Stimulated activated memory B cell treated with anti-CD40 and anti-IgM and Interleukin-4, amounts not matched to agents 10 μg/mL and 1 μg/mL and 100 μg/mL, for 72 hours (primary cell): ENCODE measurements around the gene SEC14L2.

ENCODE experiments used
- ATAC-seq: fragments of 150-1000 bp; cut with Tn5 transposase; 2 replicates; pipeline ENCODE4 v1.10.0; 2021
- H3K27ac Mint-ChIP-seq: one replicate; pipeline ENCODE4 v1.8.0; 2022; ENCODE audit warnings: mild to moderate bottlenecking, mixed read lengths
- H3K27me3 Mint-ChIP-seq: one replicate; pipeline ENCODE4 v1.8.0; 2022; ENCODE audit warnings: mixed read lengths
- H3K36me3 Mint-ChIP-seq: one replicate; pipeline ENCODE4 v1.8.0; 2022; ENCODE audit warnings: mixed read lengths
- H3K4me1 Mint-ChIP-seq: one replicate; pipeline ENCODE4 v1.8.0; 2022; ENCODE audit warnings: mixed read lengths
- H3K4me3 Mint-ChIP-seq: one replicate; pipeline ENCODE4 v1.8.0; 2022; ENCODE audit warnings: mild to moderate bottlenecking, moderate library complexity, mixed read lengths
- H3K9me3 Mint-ChIP-seq: one replicate; pipeline ENCODE4 v1.8.0; 2022; ENCODE audit warnings: mixed read lengths

SEC14L2 gene

GRCh38 chr22:30370641-30371230, 26.1 kb upstream of the SEC14L2 start:
- H3K27me3 Mint-ChIP-seq: no peaks in the 10 kb centered on the region
- no peak overlapping the region for H3K4me3 Mint-ChIP-seq
- H3K9me3 Mint-ChIP-seq: no peaks in the 10 kb centered on the region
- no peak overlapping the region for H3K27ac Mint-ChIP-seq
- peaks cover 14% of the 10 kb centered on the region for H3K36me3 Mint-ChIP-seq
- H3K4me1 Mint-ChIP-seq: no peaks in the 10 kb centered on the region
- ATAC-seq: no peak

- H3K36me3 Mint-ChIP-seq: peaks cover 10% of the 10 kb centered on the region
Measured at GRCh38 chr22:30371321-30371720, 25.5 kb upstream of the SEC14L2 start.

GRCh38 chr22:30371981-30372380, 24.8 kb upstream of the SEC14L2 start:
- H3K27ac Mint-ChIP-seq: no peak overlapping the region
- no peak for ATAC-seq
- H3K9me3 Mint-ChIP-seq: no peaks in the 10 kb centered on the region
- no peak overlapping the region for H3K4me3 Mint-ChIP-seq
- H3K36me3 Mint-ChIP-seq: peaks cover 5% of the 10 kb centered on the region
- H3K27me3 Mint-ChIP-seq: no peaks in the 10 kb centered on the region
- no peaks in the 10 kb centered on the region for H3K4me1 Mint-ChIP-seq

More at GRCh38 chr22:30371321-30371720, 25.5 kb upstream of the SEC14L2 start:
- no peak overlapping the region for H3K4me3 Mint-ChIP-seq
- no peak overlapping the region for H3K27ac Mint-ChIP-seq
- no peaks in the 10 kb centered on the region for H3K9me3 Mint-ChIP-seq
- no peaks in the 10 kb centered on the region for H3K27me3 Mint-ChIP-seq
- no peak for ATAC-seq
- no peaks in the 10 kb centered on the region for H3K4me1 Mint-ChIP-seq

GRCh38 chr22:30372915-30373314, 23.9 kb upstream of the SEC14L2 start:
- H3K9me3 Mint-ChIP-seq: no peaks in the 10 kb centered on the region
- no peaks in the 10 kb centered on the region for H3K4me1 Mint-ChIP-seq
- no peak overlapping the region for H3K4me3 Mint-ChIP-seq
- ATAC-seq: no peak
- H3K27me3 Mint-ChIP-seq: no peaks in the 10 kb centered on the region
- no peak overlapping the region for H3K27ac Mint-ChIP-seq
- peaks cover 5% of the 10 kb centered on the region for H3K36me3 Mint-ChIP-seq

GRCh38 chr22:30373331-30374325, 23.2 kb upstream of the SEC14L2 start:
- no peaks in the 10 kb centered on the region for H3K4me1 Mint-ChIP-seq
- H3K36me3 Mint-ChIP-seq: peaks cover 5% of the 10 kb centered on the region
- ATAC-seq: no peak
- H3K27ac Mint-ChIP-seq: no peak overlapping the region
- H3K4me3 Mint-ChIP-seq: no peak overlapping the region
- no peaks in the 10 kb centered on the region for H3K9me3 Mint-ChIP-seq
- no peaks in the 10 kb centered on the region for H3K27me3 Mint-ChIP-seq

- H3K9me3 Mint-ChIP-seq: no peaks in the 10 kb centered on the region
- peaks cover 13% of the 10 kb centered on the region for H3K36me3 Mint-ChIP-seq
- H3K4me1 Mint-ChIP-seq: peaks cover 7% of the 10 kb centered on the region
- no peak for ATAC-seq
- H3K27ac Mint-ChIP-seq: no peak overlapping the region
- no peaks in the 10 kb centered on the region for H3K27me3 Mint-ChIP-seq
- H3K4me3 Mint-ChIP-seq: no peak overlapping the region
Measured at GRCh38 chr22:30375312-30375849, 21.4 kb upstream of the SEC14L2 start.

- H3K4me3 Mint-ChIP-seq: no peak overlapping the region
- no peaks in the 10 kb centered on the region for H3K9me3 Mint-ChIP-seq
- ATAC-seq: no peak
- H3K27me3 Mint-ChIP-seq: no peaks in the 10 kb centered on the region
- H3K36me3 Mint-ChIP-seq: peaks cover 20% of the 10 kb centered on the region
- H3K4me1 Mint-ChIP-seq: peaks cover 15% of the 10 kb centered on the region
- no peak overlapping the region for H3K27ac Mint-ChIP-seq
Measured at GRCh38 chr22:30380011-30380410, 16.8 kb upstream of the SEC14L2 start.

GRCh38 chr22:30381264-30381663, 15.6 kb upstream of the SEC14L2 start:
- Mint-ChIP-seq H3K27ac (no peak overlapping the region), H3K4me3 (no peak overlapping the region)

GRCh38 chr22:30382340-30382739, 14.5 kb upstream of the SEC14L2 start:
- no peaks in the 10 kb centered on the region for H3K27me3 Mint-ChIP-seq
- ATAC-seq: no peak
- H3K4me3 Mint-ChIP-seq: no peak overlapping the region
- peaks cover 29% of the 10 kb centered on the region for H3K4me1 Mint-ChIP-seq
- H3K9me3 Mint-ChIP-seq: no peaks in the 10 kb centered on the region
- H3K36me3 Mint-ChIP-seq: peaks cover 15% of the 10 kb centered on the region
- no peak overlapping the region for H3K27ac Mint-ChIP-seq

More at GRCh38 chr22:30381264-30381663, 15.6 kb upstream of the SEC14L2 start:
- ATAC-seq: no peak
- Mint-ChIP-seq H3K36me3 (peaks cover 15% of the 10 kb centered on the region), H3K4me1 (peaks cover 20% of the 10 kb centered on the region), H3K27me3 (no peaks in the 10 kb centered on the region), H3K9me3 (no peaks in the 10 kb centered on the region)

GRCh38 chr22:30383061-30383460, 13.8 kb upstream of the SEC14L2 start:
- no peak overlapping the region for H3K27ac Mint-ChIP-seq
- H3K9me3 Mint-ChIP-seq: no peaks in the 10 kb centered on the region
- ATAC-seq: no peak
- no peaks in the 10 kb centered on the region for H3K27me3 Mint-ChIP-seq
- no peak overlapping the region for H3K4me3 Mint-ChIP-seq
- H3K36me3 Mint-ChIP-seq: peaks cover 15% of the 10 kb centered on the region
- peaks cover 32% of the 10 kb centered on the region for H3K4me1 Mint-ChIP-seq

- H3K4me3 Mint-ChIP-seq: peak overlapping the region; percentile 86
- H3K9me3 Mint-ChIP-seq: no peaks in the 10 kb centered on the region
- peaks cover 27% of the 10 kb centered on the region for H3K4me1 Mint-ChIP-seq
- peaks cover 2% of the 10 kb centered on the region for H3K36me3 Mint-ChIP-seq
- ATAC-seq: no peak
- H3K27me3 Mint-ChIP-seq: no peaks in the 10 kb centered on the region
- peak overlapping the region; percentile 55 for H3K27ac Mint-ChIP-seq
Measured at GRCh38 chr22:30385942-30386341, 10.9 kb upstream of the SEC14L2 start.

- peak overlapping the region; percentile 86 for H3K4me3 Mint-ChIP-seq
- no peaks in the 10 kb centered on the region for H3K36me3 Mint-ChIP-seq
- H3K4me1 Mint-ChIP-seq: peaks cover 32% of the 10 kb centered on the region
- no peaks in the 10 kb centered on the region for H3K9me3 Mint-ChIP-seq
- H3K27ac Mint-ChIP-seq: peak overlapping the region; percentile 55
- peak; percentile 0 for ATAC-seq
- no peaks in the 10 kb centered on the region for H3K27me3 Mint-ChIP-seq
Measured at GRCh38 chr22:30386608-30386959, 10.2 kb upstream of the SEC14L2 start.

GRCh38 chr22:30386960-30387827, 9.6 kb upstream of the SEC14L2 start, which contains the start of gene RNF215:
Gene RNF215, minus strand, starts transcription at chr22:30387411. Its CDS starts 98 bp downstream, at chr22:30387313.
- Mint-ChIP-seq H3K9me3 (no peaks in the 10 kb centered on the region), H3K27ac (peak within 1 kb of the TSS; percentile 55), H3K36me3 (no peaks in the 10 kb centered on the region)

GRCh38 chr22:30390974-30391691, 5.7 kb upstream of the SEC14L2 start:
- Mint-ChIP-seq H3K27ac (peak overlapping the region; percentile 88), H3K4me1 (peaks cover 47% of the 10 kb centered on the region), H3K27me3 (peaks cover under 1% of the 10 kb centered on the region), H3K36me3 (no peaks in the 10 kb centered on the region), H3K4me3 (no peak overlapping the region), H3K9me3 (no peaks in the 10 kb centered on the region)
- ATAC-seq: peak; percentile 70

More at GRCh38 chr22:30386960-30387827, 9.6 kb upstream of the SEC14L2 start, which contains the start of gene RNF215:
- peak; percentile 94 for ATAC-seq
- Mint-ChIP-seq H3K27me3 (no peaks in the 10 kb centered on the region), H3K4me3 (peak within 1 kb of the TSS; percentile 86), H3K4me1 (peaks cover 37% of the 10 kb centered on the region)
